CD4-positive, alpha-beta T cell (primary cell): ENCODE measurements around the gene DDX1. TPM values are rescaled to one million over a fixed set of nuclear protein-coding genes. Genes with fewer than 3 reads are reported as not detected.
A peak's percentile ranks its signal among the peaks of the same experiment; 100 is the strongest.

Experiments
- ATAC-seq: fragments of 200-7000 bp; cut with Tn5 transposase; one replicate; pipeline ENCODE4 v1.10.0; 2022; ENCODE audit warnings: mild to moderate bottlenecking; ENCODE audit not compliant: poor library complexity
- CTCF ChIA-PET: fragments of 350-600 bp; sonication (Branson Sonifier 250); formaldehyde crosslinking; loops from one replicate; lab custom pipeline; 2021; ENCODE audit warnings: antibody characterized with exemption, inconsistent platforms; lab: Charles Lee
- POLR2A ChIA-PET: fragments of 350-600 bp; sonication (Branson Sonifier 250); formaldehyde crosslinking; loops from one replicate; lab custom pipeline; 2021; ENCODE audit warnings: antibody characterized with exemption, inconsistent platforms; lab: Charles Lee
- DNase-seq, 14 experiments: peaks; one replicate each; pipeline ENCODE4 v3.0.0-alpha.2; 2013 to 2020; ENCODE audit warnings: mixed read lengths in 2 of 14
- H3K27ac ChIP-seq, 2 donors: one replicate each; pipeline versions ENCODE4 v1.5.1 to v1.7.0; 2013; ENCODE audit warnings: low read length in 2 of 2, low read depth in 1 of 2, mild to moderate bottlenecking in 1 of 2
- H3K27me3 ChIP-seq, 2 experiments: 1 replicate in 1 of 2; 2 replicates in 1 of 2; pipeline versions ENCODE4 v1.6.1 to v1.7.0; 2013; ENCODE audit warnings: low read length in 2 of 2, control low read depth in 1 of 2, mild to moderate bottlenecking in 1 of 2, moderate library complexity in 1 of 2; ENCODE audit not compliant: insufficient read depth in 2 of 2, control insufficient read depth in 1 of 2
- H3K36me3 ChIP-seq: one replicate; pipeline ENCODE4 v1.6.1; 2013; ENCODE audit warnings: low read length, control low read depth; ENCODE audit not compliant: insufficient read depth
- H3K4me1 ChIP-seq: one replicate; pipeline ENCODE4 v1.6.1; 2013; ENCODE audit warnings: low read length, control low read depth; ENCODE audit not compliant: insufficient read depth
- H3K4me3 ChIP-seq: one replicate; pipeline ENCODE4 v1.5.1; 2013; ENCODE audit warnings: mild to moderate bottlenecking, low read length, moderate library complexity
- H3K9me3 ChIP-seq, 2 experiments: 1 replicate in 1 of 2; 2 replicates in 1 of 2; pipeline versions ENCODE4 v1.6.1 to v1.7.0; 2013; ENCODE audit warnings: low read length in 2 of 2, mild to moderate bottlenecking in 2 of 2, control low read depth in 1 of 2, moderate library complexity in 1 of 2; ENCODE audit not compliant: control insufficient read depth in 1 of 2, insufficient read depth in 1 of 2
- H3K27ac Mint-ChIP-seq: one replicate; pipeline ENCODE4 v1.8.0; 2020; ENCODE audit warnings: mixed read lengths
- H3K27me3 Mint-ChIP-seq: one replicate; pipeline ENCODE4 v1.8.0; 2021; ENCODE audit warnings: mixed read lengths
- H3K36me3 Mint-ChIP-seq: one replicate; pipeline ENCODE4 v1.8.0; 2021; ENCODE audit warnings: low read depth, mixed read lengths
- H3K4me1 Mint-ChIP-seq: one replicate; pipeline ENCODE4 v1.8.0; 2021; ENCODE audit warnings: low read depth, mixed read lengths
- H3K4me3 Mint-ChIP-seq: one replicate; pipeline ENCODE4 v1.8.0; 2020; ENCODE audit warnings: mild to moderate bottlenecking, mixed read lengths
- H3K9me3 Mint-ChIP-seq: one replicate; pipeline ENCODE4 v1.8.0; 2020; ENCODE audit warnings: mixed read lengths
- intact Hi-C, 2 experiments: fragments of 100-400 bp; cut with DNase I in 1 of 2; cut with micrococcal nuclease in 1 of 2; formaldehyde crosslinking; loops; one replicate each; pipeline versions ENCODE4 v1.15.1 to v1.9.0; 2023 to 2025; cut with DNase I, micrococcal nuclease
- total RNA-seq, 174 experiments: library from RNA in 2 of 174; stranded (reverse) in 2 of 174; gene quantifications; one replicate each; pipeline ENCODE4 v1.2.3 and lab custom pipeline; 2021 to 2026
- TF ChIP-seq, protein P1 (sequence below): fragments of 200-600 bp; IDR thresholded peaks from one replicate; pipeline ENCODE4 v1.8.0; 2022; ENCODE audit warnings: antibody characterized with exemption, mild to moderate bottlenecking

Gene DDX1
- total RNA-seq, 2 experiments from 2014 or later: 48.8 to 50.1 TPM

DNA sequence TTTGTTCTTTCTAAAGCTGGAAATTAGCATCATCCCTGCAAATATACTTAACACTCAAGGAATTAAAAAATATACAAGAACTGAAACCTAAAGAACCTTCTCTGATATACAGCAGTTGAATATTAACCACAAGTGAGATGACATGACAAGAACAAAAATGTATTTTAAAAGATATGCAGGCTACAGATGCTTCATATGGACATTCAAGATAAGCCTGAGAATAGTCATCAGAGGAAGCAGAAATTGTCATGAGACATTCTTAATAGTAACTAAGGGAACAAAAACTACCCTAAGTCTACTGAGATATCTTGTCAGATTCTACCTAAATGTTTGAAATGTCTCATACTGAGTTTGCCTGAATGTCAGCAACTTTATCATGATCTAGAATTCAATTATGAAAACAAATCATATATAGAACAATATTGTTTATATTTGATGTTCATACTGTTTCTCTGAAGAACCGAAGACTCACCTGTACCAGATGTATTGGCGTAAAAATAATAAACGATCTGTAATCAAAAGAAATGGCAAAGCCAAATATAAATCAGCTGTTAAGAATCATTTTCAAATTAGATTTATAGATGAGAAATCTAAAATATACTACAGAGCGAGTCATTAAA lies 35.2 kb upstream of the DDX1 start:
- Histone ChIP-seq H3K9me3 (no peaks in the 10 kb centered on the region), H3K36me3 (peaks cover 38% of the 10 kb centered on the region), H3K4me3 (no peak overlapping the region), H3K27ac (no peak overlapping the region), H3K4me1 (peaks cover 10% of the 10 kb centered on the region), H3K27me3 (no peaks in the 10 kb centered on the region)
- Mint-ChIP-seq H3K4me3 (no peak overlapping the region), H3K9me3 (no peaks in the 10 kb centered on the region), H3K27ac (no peak overlapping the region), H3K4me1 (peaks cover 31% of the 10 kb centered on the region), H3K36me3 (peaks cover 62% of the 10 kb centered on the region), H3K27me3 (no peaks in the 10 kb centered on the region)
- ChIA-PET POLR2A (no interaction called here), CTCF (interaction anchor here (1.6 kb wide), 1 partner anchor 20 kb away, joined by 3 read pairs; no protein-coding TSS in a partner anchor)
- intact Hi-C loops: no loop called here
- TF ChIP-seq, protein P1, sequence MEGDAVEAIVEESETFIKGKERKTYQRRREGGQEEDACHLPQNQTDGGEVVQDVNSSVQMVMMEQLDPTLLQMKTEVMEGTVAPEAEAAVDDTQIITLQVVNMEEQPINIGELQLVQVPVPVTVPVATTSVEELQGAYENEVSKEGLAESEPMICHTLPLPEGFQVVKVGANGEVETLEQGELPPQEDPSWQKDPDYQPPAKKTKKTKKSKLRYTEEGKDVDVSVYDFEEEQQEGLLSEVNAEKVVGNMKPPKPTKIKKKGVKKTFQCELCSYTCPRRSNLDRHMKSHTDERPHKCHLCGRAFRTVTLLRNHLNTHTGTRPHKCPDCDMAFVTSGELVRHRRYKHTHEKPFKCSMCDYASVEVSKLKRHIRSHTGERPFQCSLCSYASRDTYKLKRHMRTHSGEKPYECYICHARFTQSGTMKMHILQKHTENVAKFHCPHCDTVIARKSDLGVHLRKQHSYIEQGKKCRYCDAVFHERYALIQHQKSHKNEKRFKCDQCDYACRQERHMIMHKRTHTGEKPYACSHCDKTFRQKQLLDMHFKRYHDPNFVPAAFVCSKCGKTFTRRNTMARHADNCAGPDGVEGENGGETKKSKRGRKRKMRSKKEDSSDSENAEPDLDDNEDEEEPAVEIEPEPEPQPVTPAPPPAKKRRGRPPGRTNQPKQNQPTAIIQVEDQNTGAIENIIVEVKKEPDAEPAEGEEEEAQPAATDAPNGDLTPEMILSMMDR: no peak
- DNase-seq: no peak
- ATAC-seq: no peak

DNA sequence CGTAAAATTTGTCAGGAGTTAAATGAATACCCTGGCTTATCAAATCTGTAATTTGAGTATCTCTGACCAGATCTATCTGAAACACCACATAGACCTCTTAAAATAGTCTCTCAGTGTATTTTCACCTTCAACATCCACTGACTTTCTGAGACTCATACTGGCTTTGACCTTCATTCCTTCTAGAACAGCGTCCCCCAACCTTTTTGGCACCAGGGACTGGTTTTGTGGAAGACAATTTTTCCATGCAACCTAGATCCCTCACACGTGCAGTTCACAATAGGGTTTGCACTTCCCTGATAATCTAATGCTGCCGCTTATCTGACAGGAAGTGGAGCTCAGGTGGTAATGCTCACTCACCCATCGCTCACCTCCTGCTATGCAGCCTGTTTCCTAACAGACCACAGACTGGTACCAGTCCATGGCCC lies 33.8 kb upstream of the DDX1 start:
- H3K27me3 Mint-ChIP-seq: no peaks in the 10 kb centered on the region
- intact Hi-C loops: no loop called here
- H3K9me3 ChIP-seq: no peaks in the 10 kb centered on the region
- CTCF ChIA-PET: interaction anchor here (2.0 kb wide), 1 partner anchor 19 kb away, joined by 8 read pairs; no protein-coding TSS in a partner anchor
- TF ChIP-seq, protein P1: no peak
- peaks cover 13% of the 10 kb centered on the region for H3K4me1 ChIP-seq
- no peak overlapping the region for H3K27ac Mint-ChIP-seq
- peaks cover 51% of the 10 kb centered on the region for H3K36me3 Mint-ChIP-seq
- no peak overlapping the region for H3K4me3 ChIP-seq
- H3K27ac ChIP-seq: no peak overlapping the region
- ATAC-seq (no peak), DNase-seq (no peak)
- H3K27me3 ChIP-seq: no peaks in the 10 kb centered on the region
- peaks cover 29% of the 10 kb centered on the region for H3K36me3 ChIP-seq
- POLR2A ChIA-PET: no interaction called here
- H3K4me3 Mint-ChIP-seq: peak overlapping the region; percentile 25
- H3K4me1 Mint-ChIP-seq: peaks cover 46% of the 10 kb centered on the region
- H3K9me3 Mint-ChIP-seq: no peaks in the 10 kb centered on the region

DNA sequence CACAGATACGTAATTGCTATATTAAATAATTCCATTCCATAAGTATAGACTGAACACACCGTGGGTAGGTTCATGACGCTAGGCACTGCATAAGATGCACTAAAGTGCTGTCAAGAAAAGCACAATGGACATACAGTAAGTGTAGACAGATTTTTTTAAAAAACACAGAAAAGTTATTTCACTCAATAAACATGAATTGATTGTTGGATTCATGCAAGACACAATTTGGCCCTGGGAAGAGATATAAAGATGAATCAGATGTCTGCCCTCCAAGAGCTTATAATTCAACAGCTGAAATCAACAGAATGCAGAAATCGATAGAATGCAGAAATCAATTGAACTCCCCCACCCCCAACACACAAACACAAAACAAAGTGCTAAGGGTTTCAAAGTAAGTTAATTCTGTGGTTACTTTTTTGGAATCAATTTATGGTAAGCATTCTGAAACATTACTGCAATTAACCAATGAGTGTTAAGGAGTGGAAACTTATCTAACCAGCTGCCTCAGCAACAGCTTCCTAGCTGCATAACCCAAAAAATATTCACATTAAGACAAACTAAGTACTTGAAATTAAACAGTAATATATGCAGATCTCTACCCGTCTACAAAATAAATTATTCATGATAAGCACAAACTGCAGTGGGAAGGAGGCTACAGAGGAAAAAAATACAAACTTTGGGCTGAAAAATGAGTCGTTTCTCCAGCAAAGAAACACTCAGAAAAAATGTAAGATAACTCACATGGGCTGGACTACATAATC lies 32.1 kb upstream of the DDX1 start:
- intact Hi-C loops: loop anchor here in 1 of 2 experiments (2.0 kb wide), 1 partner anchor 31 kb away; the partner anchor contains the start of gene DDX1
- Mint-ChIP-seq H3K36me3 (peaks cover 40% of the 10 kb centered on the region), H3K4me3 (peak overlapping the region; percentile 75), H3K27ac (peak overlapping the region; percentile 88), H3K9me3 (no peaks in the 10 kb centered on the region), H3K27me3 (no peaks in the 10 kb centered on the region), H3K4me1 (peaks cover 52% of the 10 kb centered on the region)
- ChIA-PET POLR2A (interaction anchor here (3.9 kb wide), 1 partner anchor 31 kb away, joined by 38 read pairs; the partner anchor contains the start of gene DDX1), CTCF (interaction anchor here (1.1 to 2.0 kb wide), 2 partner anchors 18 kb away, joined by 4 to 8 read pairs; no protein-coding TSS in a partner anchor)
- Histone ChIP-seq H3K27me3 (no peaks in the 10 kb centered on the region), H3K36me3 (peaks cover 19% of the 10 kb centered on the region), H3K4me1 (peaks cover 13% of the 10 kb centered on the region), H3K27ac (no peak overlapping the region), H3K4me3 (peak overlapping the region; percentile 86), H3K9me3 (no peaks in the 10 kb centered on the region)
- TF ChIP-seq, protein P1: no peak
- ATAC-seq (no peak), DNase-seq (no peak)
